Smooth muscle cell (in vitro differentiated cells): Measurements from ENCODE around the gene RNASEH2C. TPM values are rescaled to one million over a fixed set of nuclear protein-coding genes. Genes with fewer than 3 reads are reported as not detected.

Experiments
- DNase-seq: peaks from one replicate; lab custom pipeline; 2025; ENCODE audit not compliant: unreplicated experiment; lab: John Stamatoyannopoulos, UW
- H2AFZ ChIP-seq: fragments of 200-600 bp; sonication (generic); 2 replicates; pipeline ENCODE4 v1.6.0; 2016; ENCODE audit warnings: antibody characterized with exemption, low read depth, mild to moderate bottlenecking
- H3F3A ChIP-seq: fragments of 200-600 bp; sonication (generic); 2 replicates; pipeline ENCODE4 v1.6.0; 2017; ENCODE audit warnings: antibody characterized with exemption, low read depth
- H3K27ac ChIP-seq: fragments of 200-600 bp; sonication (generic); 2 replicates; pipeline ENCODE4 v1.5.1; 2016; ENCODE audit warnings: low read depth, mild to moderate bottlenecking
- H3K27me3 ChIP-seq: fragments of 200-600 bp; sonication (generic); 2 replicates; pipeline ENCODE4 v1.6.1; 2016; ENCODE audit warnings: low read depth, mild to moderate bottlenecking
- H3K36me3 ChIP-seq: fragments of 200-600 bp; sonication (generic); 2 replicates; pipeline ENCODE4 v1.5.1; 2016; ENCODE audit warnings: low read depth
- H3K4me1 ChIP-seq: fragments of 200-600 bp; sonication (generic); 2 replicates; pipeline ENCODE4 v1.5.1; 2016; ENCODE audit warnings: low read depth
- H3K4me2 ChIP-seq: fragments of 200-600 bp; sonication (generic); 2 replicates; pipeline ENCODE4 v1.6.0; 2016; ENCODE audit warnings: mild to moderate bottlenecking
- H3K4me3 ChIP-seq: fragments of 200-600 bp; sonication (generic); 2 replicates; pipeline ENCODE4 v1.5.1; 2016; ENCODE audit warnings: mild to moderate bottlenecking
- H3K79me2 ChIP-seq: fragments of 200-600 bp; sonication (generic); 2 replicates; pipeline ENCODE4 v1.6.0; 2016; ENCODE audit warnings: low read depth, mild to moderate bottlenecking
- H3K9ac ChIP-seq: fragments of 200-600 bp; sonication (generic); 2 replicates; pipeline ENCODE4 v1.6.0; 2016; ENCODE audit warnings: low read depth
- H3K9me3 ChIP-seq: fragments of 200-600 bp; sonication (generic); replicated peaks from 2 replicates; pipeline ENCODE4 v1.5.1; 2016; ENCODE audit warnings: low read depth
- H4K20me1 ChIP-seq: fragments of 200-600 bp; sonication (generic); 2 replicates; pipeline ENCODE4 v1.6.0; 2016; ENCODE audit warnings: low read depth
- CTCF ChIP-seq: fragments of 200-600 bp; sonication (generic); IDR thresholded peaks from 2 replicates; pipeline ENCODE4 v1.5.1; 2017; ENCODE audit warnings: borderline replicate concordance, mild to moderate bottlenecking, antibody characterized with exemption; ENCODE audit not compliant: insufficient read depth, poor library complexity, severe bottlenecking
- WGBS: methylation state at CpG from one replicate; pipeline ENCODE4 v1.1.7; 2016; ENCODE audit warnings: low lambda C conversion rate; 5-methylcytosine and 5-hydroxymethylcytosine counted together
- polyA plus RNA-seq: library from polyadenylated mRNA; unstranded; fragments of >200 nt; fragmentation: Nextera tagmentation; extraction: Ambion mirVana; gene quantifications from 2 replicates; pipeline ENCODE4 v1.2.1, GENCODE V29; 2016
- small RNA-seq: library from RNA; depleted of rRNA; stranded (forward); fragments of <200 nt; gene quantifications from one replicate; pipeline ENCODE3, GENCODE V24; 2014
- total RNA-seq: library from RNA; depleted of rRNA; stranded (reverse); fragments of >200 nt; gene quantifications from 2 replicates; pipeline ENCODE4 v1.2.3, GENCODE V29; 2014

The RNASEH2C gene
- total and polyA plus RNA-seq, 2 experiments from 2014 or later = 20.9 to 56.8 TPM

GRCh38 chr11:65672982-65673381 is 47.6 kb downstream of the RNASEH2C start:
- Histone ChIP-seq H3K27ac (no peak overlapping the region), H3K9ac (no peak overlapping the region), H3K4me2 (no peak overlapping the region), H3K4me3 (no peak overlapping the region), H4K20me1 (no peaks in the 10 kb centered on the region), H3K9me3 (no peaks in the 10 kb centered on the region), H3K27me3 (no peaks in the 10 kb centered on the region), H3K79me2 (no peaks in the 10 kb centered on the region), H3F3A (no peaks in the 10 kb centered on the region), H3K4me1 (no peaks in the 10 kb centered on the region), H3K36me3 (no peaks in the 10 kb centered on the region), H2AFZ (no peak overlapping the region)
- no peak for DNase-seq
- WGBS = 87% methylated on average over 2 of the region's 2 CpGs
- no peak for TF ChIP-seq CTCF

- Histone ChIP-seq H3K36me3 (no peaks in the 10 kb centered on the region), H4K20me1 (no peaks in the 10 kb centered on the region), H3K9me3 (no peaks in the 10 kb centered on the region), H3F3A (no peaks in the 10 kb centered on the region), H3K4me1 (no peaks in the 10 kb centered on the region), H2AFZ (no peak overlapping the region), H3K27me3 (no peaks in the 10 kb centered on the region), H3K27ac (no peak overlapping the region), H3K79me2 (no peaks in the 10 kb centered on the region), H3K4me2 (no peak overlapping the region), H3K9ac (no peak overlapping the region), H3K4me3 (no peak overlapping the region)
- no peak for TF ChIP-seq CTCF
- DNase-seq = no peak
Observed at GRCh38 chr11:65672180-65672860, 48.3 kb downstream of the RNASEH2C start.

Small RNA genes within 50 kb of the gene (small RNA-seq; reads per million reads assigned to genes)
- gene RN7SL309P = not detected

Other genes with a start within 250 kb of the RNASEH2C start
- 7,019 and 7,386 TPM in 2 replicates for gene MALAT1, start 221.8 kb downstream of the RNASEH2C start, total RNA-seq
- gene MALAT1, start 221.8 kb downstream of the RNASEH2C start, polyA plus RNA-seq = 6,158 and 16,096 TPM in 2 replicates
- gene SCYL1, start 195.7 kb downstream of the RNASEH2C start, total RNA-seq = 66.6 and 90.8 TPM in 2 replicates
- gene SCYL1, start 195.7 kb downstream of the RNASEH2C start, polyA plus RNA-seq = 108 and 123 TPM in 2 replicates
- 33.6 TPM in 2 replicates for gene LTBP3, start 162.4 kb downstream of the RNASEH2C start, total RNA-seq
- 46.4 and 53.9 TPM in 2 replicates for gene LTBP3, start 162.4 kb downstream of the RNASEH2C start, polyA plus RNA-seq
- gene ZNRD2, start 150.3 kb downstream of the RNASEH2C start, total RNA-seq = 45.9 and 55.5 TPM in 2 replicates
- gene ZNRD2, start 150.3 kb downstream of the RNASEH2C start, polyA plus RNA-seq = 105 and 108 TPM in 2 replicates
- gene FAM89B, start 148.3 kb downstream of the RNASEH2C start, total RNA-seq = 51.4 and 63.9 TPM in 2 replicates
- gene FAM89B, start 148.3 kb downstream of the RNASEH2C start, polyA plus RNA-seq = 174 TPM in 2 replicates
- 5.1 and 14.0 TPM in 2 replicates for gene EHBP1L1, start 144.7 kb downstream of the RNASEH2C start, total RNA-seq
- 28.4 and 29.5 TPM in 2 replicates for gene EHBP1L1, start 144.7 kb downstream of the RNASEH2C start, polyA plus RNA-seq
- gene KCNK7, start 125.0 kb downstream of the RNASEH2C start, total RNA-seq = 1.7 TPM in 1 of 2 replicates, not detected in the other
- gene KCNK7, start 125.0 kb downstream of the RNASEH2C start, polyA plus RNA-seq = not detected in 2 replicates
- 14.9 and 15.0 TPM in 2 replicates for gene MAP3K11, start 106.6 kb downstream of the RNASEH2C start, total RNA-seq
- 17.3 and 29.7 TPM in 2 replicates for gene MAP3K11, start 106.6 kb downstream of the RNASEH2C start, polyA plus RNA-seq
- 12.0 and 17.5 TPM in 2 replicates for gene PCNX3, start 105.0 kb downstream of the RNASEH2C start, total RNA-seq
- gene PCNX3, start 105.0 kb downstream of the RNASEH2C start, polyA plus RNA-seq = 18.3 and 20.7 TPM in 2 replicates
- gene SIPA1, start 82.7 kb downstream of the RNASEH2C start, total RNA-seq = 9.8 and 15.9 TPM in 2 replicates
- 63.8 and 67.6 TPM in 2 replicates for gene SIPA1, start 82.7 kb downstream of the RNASEH2C start, polyA plus RNA-seq
- 41.7 and 48.1 TPM in 2 replicates for gene RELA, start 57.9 kb downstream of the RNASEH2C start, total RNA-seq
- 82.8 and 98.4 TPM in 2 replicates for gene RELA, start 57.9 kb downstream of the RNASEH2C start, polyA plus RNA-seq
- 37.0 and 40.1 TPM in 2 replicates for gene KAT5, start 8.5 kb downstream of the RNASEH2C start, total RNA-seq
- 38.8 and 45.1 TPM in 2 replicates for gene KAT5, start 8.5 kb downstream of the RNASEH2C start, polyA plus RNA-seq
- 5.4 and 6.2 TPM in 2 replicates for gene AP5B1, start 60.2 kb upstream of the RNASEH2C start, total RNA-seq
- 7.7 and 11.6 TPM in 2 replicates for gene AP5B1, start 60.2 kb upstream of the RNASEH2C start, polyA plus RNA-seq
- 7.8 and 8.3 TPM in 2 replicates for gene OVOL1, start 66.3 kb upstream of the RNASEH2C start, total RNA-seq
- 3.1 and 16.8 TPM in 2 replicates for gene OVOL1, start 66.3 kb upstream of the RNASEH2C start, polyA plus RNA-seq
- gene SNX32, start 113.2 kb upstream of the RNASEH2C start, total RNA-seq = 0.63 and 1.2 TPM in 2 replicates
- gene SNX32, start 113.2 kb upstream of the RNASEH2C start, polyA plus RNA-seq = 1.1 and 3.3 TPM in 2 replicates
- 1,233 and 1,255 TPM in 2 replicates for gene CFL1, start 137.4 kb upstream of the RNASEH2C start, total RNA-seq
- gene CFL1, start 137.4 kb upstream of the RNASEH2C start, polyA plus RNA-seq = 3,052 and 3,080 TPM in 2 replicates
- 21.7 and 35.1 TPM in 2 replicates for gene MUS81, start 139.6 kb upstream of the RNASEH2C start, total RNA-seq
- gene MUS81, start 139.6 kb upstream of the RNASEH2C start, polyA plus RNA-seq = 39.6 and 61.1 TPM in 2 replicates
- 99.7 and 103 TPM in 2 replicates for gene EFEMP2, start 152.0 kb upstream of the RNASEH2C start, total RNA-seq
- 328 and 362 TPM in 2 replicates for gene EFEMP2, start 152.0 kb upstream of the RNASEH2C start, polyA plus RNA-seq
- not detected in 2 replicates for gene CTSW, start 159.0 kb upstream of the RNASEH2C start, total RNA-seq
- 0.52 TPM in 1 of 2 replicates, not detected in the other for gene CTSW, start 159.0 kb upstream of the RNASEH2C start, polyA plus RNA-seq
- 109 and 118 TPM in 2 replicates for gene FIBP, start 167.7 kb upstream of the RNASEH2C start, total RNA-seq
- 111 and 114 TPM in 2 replicates for gene FIBP, start 167.7 kb upstream of the RNASEH2C start, polyA plus RNA-seq
- gene CCDC85B, start 169.9 kb upstream of the RNASEH2C start, total RNA-seq = 15.7 and 19.5 TPM in 2 replicates
- 55.7 and 80.4 TPM in 2 replicates for gene CCDC85B, start 169.9 kb upstream of the RNASEH2C start, polyA plus RNA-seq
- 12.5 and 15.8 TPM in 2 replicates for gene FOSL1, start 179.6 kb upstream of the RNASEH2C start, total RNA-seq
- 26.1 and 49.8 TPM in 2 replicates for gene FOSL1, start 179.6 kb upstream of the RNASEH2C start, polyA plus RNA-seq
- 32.0 and 41.2 TPM in 2 replicates for gene C11orf68, start 198.3 kb upstream of the RNASEH2C start, total RNA-seq
- gene C11orf68, start 198.3 kb upstream of the RNASEH2C start, polyA plus RNA-seq = 90.8 and 99.5 TPM in 2 replicates
- gene DRAP1, start 198.6 kb upstream of the RNASEH2C start, total RNA-seq = 73.9 and 79.3 TPM in 2 replicates
- gene DRAP1, start 198.6 kb upstream of the RNASEH2C start, polyA plus RNA-seq = 276 and 278 TPM in 2 replicates
- gene TSGA10IP, start 224.7 kb upstream of the RNASEH2C start, total RNA-seq = 0.27 TPM in 1 of 2 replicates, not detected in the other
- 1.5 TPM in 2 replicates for gene TSGA10IP, start 224.7 kb upstream of the RNASEH2C start, polyA plus RNA-seq
- gene SART1, start 240.9 kb upstream of the RNASEH2C start, total RNA-seq = 13.0 and 22.5 TPM in 2 replicates
- gene SART1, start 240.9 kb upstream of the RNASEH2C start, polyA plus RNA-seq = 61.4 and 62.5 TPM in 2 replicates